ENCODE results near the gene INPP5A.
"Not testable (repeated sequence)": the region's sequence is repeated elsewhere in the genome, so short reads cannot be mapped to it uniquely, and the experiment has no call there.

The INPP5A gene, protein sequence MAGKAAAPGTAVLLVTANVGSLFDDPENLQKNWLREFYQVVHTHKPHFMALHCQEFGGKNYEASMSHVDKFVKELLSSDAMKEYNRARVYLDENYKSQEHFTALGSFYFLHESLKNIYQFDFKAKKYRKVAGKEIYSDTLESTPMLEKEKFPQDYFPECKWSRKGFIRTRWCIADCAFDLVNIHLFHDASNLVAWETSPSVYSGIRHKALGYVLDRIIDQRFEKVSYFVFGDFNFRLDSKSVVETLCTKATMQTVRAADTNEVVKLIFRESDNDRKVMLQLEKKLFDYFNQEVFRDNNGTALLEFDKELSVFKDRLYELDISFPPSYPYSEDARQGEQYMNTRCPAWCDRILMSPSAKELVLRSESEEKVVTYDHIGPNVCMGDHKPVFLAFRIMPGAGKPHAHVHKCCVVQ

DNA sequence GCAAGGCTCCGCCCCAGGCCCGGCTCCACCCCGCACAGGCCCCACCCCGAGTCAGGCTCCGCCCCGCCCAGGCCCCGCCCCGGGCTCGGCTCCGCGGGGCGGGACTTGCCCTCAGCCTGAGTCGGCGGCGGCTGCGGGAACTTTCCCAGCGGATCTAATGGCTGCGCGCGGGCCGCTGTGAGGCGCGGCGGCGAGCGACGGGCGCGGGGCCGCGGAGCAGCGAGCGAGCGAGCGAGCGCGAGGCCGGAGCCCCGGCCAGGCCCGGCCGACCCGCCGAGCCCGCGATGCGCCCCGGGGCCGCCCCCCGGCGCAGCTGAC, at the start of gene INPP5A:
Gene INPP5A, plus strand, starts transcription at position 104 of the 318 bp plus-strand sequence. CDS start 310 bp downstream, outside the sequence.
- Histone ChIP-seq H3K9ac (ENCODE audit: low read length) (peak within 1 kb of the TSS; percentile 88), H3K36me3 (ENCODE audit: control insufficient read depth, insufficient read depth, low read length) (no peaks in the 10 kb centered on the region), H3K27ac (ENCODE audit: low read depth, low read length) (peak within 1 kb of the TSS; percentile 91)

DNA sequence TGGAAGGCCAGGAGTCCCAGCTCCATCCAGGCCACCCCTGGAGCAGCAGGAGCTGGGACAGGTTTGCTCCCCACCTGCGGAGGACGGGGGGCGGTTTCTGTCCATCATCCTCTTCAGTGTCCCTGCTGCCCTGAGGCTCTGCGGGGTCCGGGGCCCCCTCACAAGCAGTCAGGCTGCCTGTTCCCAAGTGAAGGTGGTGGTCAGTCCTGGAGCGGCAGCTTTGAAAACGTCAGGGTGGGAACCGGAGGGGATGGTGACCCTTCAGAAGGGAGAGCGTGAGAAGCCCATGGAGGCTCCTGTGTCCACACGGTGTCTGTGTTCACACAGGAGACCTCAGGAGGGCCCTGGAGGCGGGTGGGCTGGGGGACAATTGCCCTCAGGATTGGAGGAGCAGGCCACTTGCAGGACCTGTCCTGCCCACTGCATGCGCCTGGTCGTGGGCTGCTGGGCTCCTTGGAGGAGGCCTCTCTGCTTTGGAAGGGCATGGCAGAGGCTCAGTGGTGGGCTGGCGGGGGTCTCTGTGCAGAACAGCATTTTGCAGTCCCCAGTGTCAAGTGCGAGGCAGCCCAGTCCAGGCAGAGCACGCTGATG, 49.3 kb upstream of the INPP5A start:
- H3K4me3 ChIP-seq (ENCODE audit: low read length) = no peak overlapping the region
- no peaks in the 10 kb centered on the region for H3K36me3 ChIP-seq (ENCODE audit: control insufficient read depth, insufficient read depth, low read length)
- no peak overlapping the region for H3K27ac ChIP-seq (ENCODE audit: low read depth, low read length)
- no peak overlapping the region for H3K9ac ChIP-seq (ENCODE audit: low read length)
- no peaks in the 10 kb centered on the region for H3K27me3 ChIP-seq (ENCODE audit: control insufficient read depth, insufficient read depth, low read length)
- no peaks in the 10 kb centered on the region for H3K4me1 ChIP-seq (ENCODE audit: control insufficient read depth, insufficient read depth, low read length)

More for the DNA sequence above, at the start of gene INPP5A:
- H3K4me3 ChIP-seq (ENCODE audit: low read length) = peak within 1 kb of the TSS; percentile 71
- H3K27me3 ChIP-seq (ENCODE audit: control insufficient read depth, insufficient read depth, low read length) = no peaks in the 10 kb centered on the region
- H3K4me1 ChIP-seq (ENCODE audit: control insufficient read depth, insufficient read depth, low read length) = peaks cover 28% of the 10 kb centered on the region

DNA sequence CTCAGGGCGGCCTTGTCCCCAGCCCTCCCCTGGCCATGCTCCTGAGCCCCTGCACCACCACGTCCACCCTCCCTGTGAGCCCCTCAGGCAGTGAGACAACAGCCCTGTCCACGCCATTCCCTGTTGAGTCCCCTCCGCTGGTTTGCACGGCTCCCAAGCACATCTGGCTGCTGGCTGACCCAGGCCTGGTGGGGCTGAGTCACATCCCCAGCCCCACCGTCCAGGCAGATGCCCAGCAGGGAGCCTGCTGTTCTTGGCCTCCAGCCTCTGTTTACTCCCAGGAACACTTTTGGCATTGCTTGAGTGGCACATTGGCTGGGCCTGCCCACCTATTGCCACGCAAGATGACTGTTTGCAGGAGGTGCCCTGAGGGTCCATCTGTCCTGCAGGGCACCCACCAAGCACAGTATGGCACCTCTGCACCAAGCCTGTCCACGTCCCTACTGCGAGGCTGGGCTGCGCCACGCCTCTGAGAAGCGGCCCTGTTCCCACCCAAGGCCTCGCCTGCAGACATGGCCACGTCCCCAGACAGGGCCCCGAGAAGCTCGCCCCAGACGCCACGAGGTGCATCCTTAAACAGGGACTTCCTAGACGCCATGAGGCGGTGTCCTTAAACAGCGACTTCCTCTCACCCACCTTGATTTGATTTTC, 48.4 kb upstream of the INPP5A start:
- Histone ChIP-seq H3K4me1 (ENCODE audit: control insufficient read depth, insufficient read depth, low read length) (no peaks in the 10 kb centered on the region), H3K27me3 (ENCODE audit: control insufficient read depth, insufficient read depth, low read length) (no peaks in the 10 kb centered on the region), H3K36me3 (ENCODE audit: control insufficient read depth, insufficient read depth, low read length) (no peaks in the 10 kb centered on the region), H3K9ac (ENCODE audit: low read length) (no peak overlapping the region), H3K27ac (ENCODE audit: low read depth, low read length) (no peak overlapping the region), H3K4me3 (ENCODE audit: low read length) (no peak overlapping the region)

DNA sequence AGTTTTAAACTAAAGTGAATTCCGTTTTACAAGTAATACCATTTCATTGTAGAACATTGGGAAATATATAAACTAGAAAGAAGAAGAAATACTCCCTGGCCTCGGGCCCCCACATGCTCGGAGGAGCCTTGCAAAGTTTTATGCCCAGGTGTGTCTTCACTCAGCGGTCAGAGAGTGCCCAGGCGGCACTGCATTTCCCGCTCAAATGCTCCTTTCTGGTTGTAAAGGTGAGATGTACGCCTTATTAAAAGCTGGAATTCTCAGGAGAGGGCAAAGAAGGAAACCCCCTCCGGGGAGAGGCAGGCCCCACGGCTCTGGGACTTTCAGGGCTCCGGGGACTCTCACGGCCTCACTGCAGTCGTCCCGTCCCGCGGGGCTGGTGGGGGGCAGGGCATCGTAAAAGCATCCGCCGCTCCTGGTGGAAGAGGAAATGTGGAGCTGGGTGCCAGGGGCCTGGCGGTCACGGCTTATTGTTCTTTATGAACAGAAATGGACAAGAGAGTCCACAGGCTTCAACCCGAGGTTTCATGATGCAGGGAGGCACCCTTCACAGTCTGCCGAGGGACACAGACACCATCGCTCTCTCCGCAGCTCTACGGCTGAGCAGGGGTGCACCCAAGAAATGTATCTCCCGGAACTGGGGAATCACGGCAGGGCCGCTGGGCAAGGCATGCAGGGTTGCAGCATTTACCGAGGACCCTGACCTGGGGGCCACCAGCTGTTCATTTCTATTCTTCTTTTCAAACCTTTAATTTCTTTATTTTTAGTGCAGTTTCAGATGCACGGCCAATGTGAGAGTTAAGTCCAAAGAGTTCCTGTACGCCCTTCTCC, 47.7 kb upstream of the INPP5A start:
- Histone ChIP-seq H3K9ac (ENCODE audit: low read length) (no peak overlapping the region), H3K4me1 (ENCODE audit: control insufficient read depth, insufficient read depth, low read length) (no peaks in the 10 kb centered on the region), H3K36me3 (ENCODE audit: control insufficient read depth, insufficient read depth, low read length) (no peaks in the 10 kb centered on the region), H3K4me3 (ENCODE audit: low read length) (no peak overlapping the region), H3K27ac (ENCODE audit: low read depth, low read length) (no peak overlapping the region), H3K27me3 (ENCODE audit: control insufficient read depth, insufficient read depth, low read length) (no peaks in the 10 kb centered on the region)

DNA sequence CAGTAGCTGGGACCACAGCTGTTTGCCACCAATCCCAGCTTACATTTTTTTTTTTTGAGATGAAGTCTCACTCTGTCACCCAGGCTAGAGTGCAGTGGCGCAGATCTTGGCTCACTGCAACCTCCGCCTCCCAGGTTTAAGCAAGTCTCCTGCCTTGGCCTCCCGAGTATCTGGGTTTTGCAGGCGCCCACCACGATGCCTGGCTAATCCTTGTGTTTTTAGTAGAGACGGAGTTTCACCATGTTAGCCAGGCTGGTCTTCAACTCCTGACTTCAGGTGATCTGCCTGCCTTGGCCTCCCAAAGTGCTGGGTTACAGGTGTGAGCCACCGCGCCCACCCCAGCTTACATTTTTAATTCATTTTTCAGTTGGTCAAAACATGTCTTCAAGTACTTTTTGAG, 46.1 kb upstream of the INPP5A start:
- H3K27me3 ChIP-seq (ENCODE audit: control insufficient read depth, insufficient read depth, low read length); H3K4me3 ChIP-seq (ENCODE audit: low read length); H3K36me3 ChIP-seq (ENCODE audit: control insufficient read depth, insufficient read depth, low read length); H3K4me1 ChIP-seq (ENCODE audit: control insufficient read depth, insufficient read depth, low read length); H3K9ac ChIP-seq (ENCODE audit: low read length); H3K27ac ChIP-seq (ENCODE audit: low read depth, low read length): not testable (repeated sequence)

DNA sequence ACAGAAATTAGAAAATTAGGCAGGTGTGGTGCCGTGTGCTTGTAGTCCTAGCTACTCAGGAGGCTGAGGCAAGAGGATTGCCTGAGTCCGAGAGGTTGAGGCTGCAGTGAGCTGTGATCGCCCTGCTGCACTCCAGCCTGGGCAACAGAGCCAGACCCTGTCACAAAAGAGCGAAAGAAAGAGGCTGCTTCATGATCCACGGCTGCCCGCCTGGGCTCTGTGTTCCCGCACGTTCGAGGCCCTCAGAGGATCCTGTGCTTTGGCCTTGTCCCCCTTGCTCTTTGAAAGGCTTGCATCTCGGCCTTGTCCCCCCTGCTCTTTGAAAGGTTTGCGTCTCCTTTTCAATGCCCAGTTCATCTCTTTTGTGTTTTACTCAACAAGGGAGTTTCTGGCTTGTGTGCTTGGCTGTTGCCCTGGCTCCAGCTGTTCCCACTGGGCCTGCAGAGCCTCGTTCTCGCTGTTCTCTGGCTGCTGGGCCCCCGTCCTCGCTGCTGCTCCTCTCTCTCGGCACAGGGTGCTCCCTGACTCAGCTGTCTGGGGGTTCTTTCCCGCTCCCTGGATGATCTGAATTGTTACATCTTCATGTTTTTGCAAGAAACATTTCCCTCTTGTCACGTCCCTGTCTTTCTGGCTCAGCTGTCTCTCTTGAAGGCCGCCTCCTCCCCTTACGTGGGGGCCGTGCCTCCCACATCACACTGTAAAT, 45.1 kb upstream of the INPP5A start:
- Histone ChIP-seq H3K9ac (ENCODE audit: low read length) (no peak overlapping the region), H3K27ac (ENCODE audit: low read depth, low read length) (no peak overlapping the region), H3K4me3 (ENCODE audit: low read length) (no peak overlapping the region), H3K4me1 (ENCODE audit: control insufficient read depth, insufficient read depth, low read length) (no peaks in the 10 kb centered on the region), H3K36me3 (ENCODE audit: control insufficient read depth, insufficient read depth, low read length) (no peaks in the 10 kb centered on the region), H3K27me3 (ENCODE audit: control insufficient read depth, insufficient read depth, low read length) (no peaks in the 10 kb centered on the region)

DNA sequence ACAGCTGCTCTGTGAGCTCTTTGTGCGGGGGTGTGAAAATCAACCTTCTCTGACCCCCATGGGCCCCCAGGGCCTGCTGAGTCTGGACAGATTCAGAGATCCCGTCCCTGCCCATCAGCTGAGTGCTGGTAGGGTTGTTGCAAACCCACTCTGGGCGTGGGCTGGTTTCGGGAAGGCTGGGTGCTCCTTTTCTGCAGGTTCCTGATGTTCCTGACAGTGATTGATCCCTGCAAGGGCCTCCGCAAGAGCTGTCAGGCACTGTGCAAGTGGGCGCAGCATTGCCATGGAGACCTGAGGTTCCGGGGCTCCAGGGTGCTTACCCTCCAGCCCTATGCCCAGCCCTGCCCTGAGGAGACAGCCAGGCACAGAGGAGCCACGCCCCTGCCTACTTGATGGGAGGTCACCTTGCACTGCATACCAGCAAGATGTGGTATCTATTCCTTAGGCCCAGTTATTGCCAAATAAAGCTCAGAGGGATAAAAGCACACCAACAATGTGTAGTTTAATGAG, 44.3 kb upstream of the INPP5A start:
- Histone ChIP-seq H3K27me3 (ENCODE audit: control insufficient read depth, insufficient read depth, low read length) (no peaks in the 10 kb centered on the region), H3K4me3 (ENCODE audit: low read length) (no peak overlapping the region), H3K36me3 (ENCODE audit: control insufficient read depth, insufficient read depth, low read length) (no peaks in the 10 kb centered on the region), H3K9ac (ENCODE audit: low read length) (no peak overlapping the region), H3K4me1 (ENCODE audit: control insufficient read depth, insufficient read depth, low read length) (no peaks in the 10 kb centered on the region), H3K27ac (ENCODE audit: low read depth, low read length) (no peak overlapping the region)

DNA sequence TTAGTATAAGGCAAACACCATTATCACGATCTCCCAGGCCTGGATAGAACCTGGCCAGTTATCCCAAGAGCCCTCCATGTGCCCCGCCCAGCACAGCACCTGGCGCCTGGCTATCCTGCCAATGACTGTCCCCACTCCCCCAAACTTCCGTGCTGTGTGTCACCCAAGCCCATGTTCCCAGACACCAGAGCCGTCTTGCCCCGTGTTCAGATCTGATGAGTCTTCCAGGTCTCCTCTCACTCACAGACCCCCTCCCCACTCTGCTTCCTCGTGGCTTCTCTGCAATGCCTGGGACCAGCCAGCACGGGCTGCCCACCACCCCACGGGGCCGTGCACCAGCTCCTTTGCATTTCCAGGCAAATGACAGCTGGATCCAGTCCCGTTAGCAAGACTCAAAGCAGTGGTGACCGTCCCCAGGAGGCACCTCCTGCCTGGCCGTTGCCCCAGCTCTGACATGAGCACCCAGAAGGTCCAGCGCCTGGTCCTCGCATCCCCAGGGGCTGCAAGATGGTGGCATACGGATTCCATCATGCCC, 43.8 kb upstream of the INPP5A start:
- H3K27me3 ChIP-seq (ENCODE audit: control insufficient read depth, insufficient read depth, low read length) = no peaks in the 10 kb centered on the region
- no peaks in the 10 kb centered on the region for H3K4me1 ChIP-seq (ENCODE audit: control insufficient read depth, insufficient read depth, low read length)
- no peak overlapping the region for H3K27ac ChIP-seq (ENCODE audit: low read depth, low read length)
- no peak overlapping the region for H3K4me3 ChIP-seq (ENCODE audit: low read length)
- no peaks in the 10 kb centered on the region for H3K36me3 ChIP-seq (ENCODE audit: control insufficient read depth, insufficient read depth, low read length)
- H3K9ac ChIP-seq (ENCODE audit: low read length) = no peak overlapping the region

DNA sequence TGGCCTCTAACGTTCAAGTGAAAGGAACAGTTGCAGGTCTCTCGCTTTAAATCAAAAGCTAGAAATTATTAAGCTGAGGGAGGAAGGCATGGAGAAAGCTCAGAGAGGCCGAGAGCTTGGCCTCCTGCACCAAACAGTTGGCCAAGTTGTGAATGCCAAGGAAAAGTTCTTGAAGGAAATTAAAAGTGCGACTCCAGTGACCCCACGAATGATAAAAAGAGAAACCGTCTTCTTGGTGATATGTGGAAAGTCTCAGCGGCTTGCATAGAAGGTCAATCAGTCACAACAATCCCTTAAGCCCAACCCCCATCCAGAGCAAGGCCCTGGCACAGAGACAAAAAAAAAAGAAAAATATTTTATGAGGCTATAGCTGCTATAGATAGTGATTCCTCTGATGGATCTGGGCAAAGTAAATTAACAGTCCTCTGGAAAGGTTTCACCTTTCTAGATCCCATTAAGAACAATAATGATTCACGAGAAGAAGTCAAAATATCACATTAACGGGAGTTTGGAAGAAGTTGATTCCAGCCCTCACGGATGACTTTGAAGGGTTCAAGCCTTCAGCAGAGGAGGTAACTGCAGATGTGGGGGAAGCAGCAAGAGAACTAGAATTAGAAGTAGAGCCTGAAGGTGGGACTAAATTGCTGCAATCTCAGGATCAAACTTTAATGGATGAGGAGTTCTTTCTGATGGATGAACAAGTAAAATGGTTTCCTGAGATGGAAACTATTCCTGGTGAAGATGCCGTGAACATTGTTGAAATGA, 42.5 kb upstream of the INPP5A start:
- H3K36me3 ChIP-seq (ENCODE audit: control insufficient read depth, insufficient read depth, low read length) = no peaks in the 10 kb centered on the region
- no peak overlapping the region for H3K4me3 ChIP-seq (ENCODE audit: low read length)
- H3K4me1 ChIP-seq (ENCODE audit: control insufficient read depth, insufficient read depth, low read length) = no peaks in the 10 kb centered on the region
- H3K27me3 ChIP-seq (ENCODE audit: control insufficient read depth, insufficient read depth, low read length) = no peaks in the 10 kb centered on the region
- no peak overlapping the region for H3K9ac ChIP-seq (ENCODE audit: low read length)
- H3K27ac ChIP-seq (ENCODE audit: low read depth, low read length) = no peak overlapping the region

DNA sequence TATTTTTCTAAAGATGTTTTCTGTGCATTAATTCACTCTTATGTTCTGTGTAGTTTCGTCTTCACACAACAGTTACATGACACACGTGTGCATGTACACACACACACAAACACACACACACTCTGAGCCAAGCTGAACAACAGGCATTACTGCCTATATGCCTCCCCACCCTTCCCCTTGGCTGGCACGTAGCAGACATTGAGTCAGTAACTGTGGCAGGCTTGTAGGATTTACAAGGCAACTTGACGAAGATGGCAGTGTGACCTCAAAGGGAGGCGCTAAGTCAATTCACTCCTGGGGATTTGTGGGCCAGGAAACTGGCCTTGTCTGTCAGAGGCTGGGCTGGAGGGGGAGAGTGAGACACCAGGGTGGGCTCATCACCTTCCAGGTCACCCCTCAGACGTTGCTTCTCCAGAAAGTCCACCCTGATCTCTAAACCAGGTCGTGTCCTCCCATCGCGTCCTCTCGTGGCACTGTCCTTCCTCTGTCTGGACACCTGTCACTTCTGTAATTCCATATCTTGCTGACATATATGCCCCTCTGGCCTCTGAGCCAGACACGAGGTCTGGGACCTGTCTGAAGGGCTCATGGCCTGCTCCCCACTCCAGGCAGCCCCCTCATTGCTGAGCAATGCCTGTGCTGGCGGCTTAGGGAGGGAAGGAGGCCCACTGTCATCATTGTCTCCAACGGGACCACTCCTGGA, 41.1 kb upstream of the INPP5A start:
- Histone ChIP-seq H3K4me1 (ENCODE audit: control insufficient read depth, insufficient read depth, low read length) (no peaks in the 10 kb centered on the region), H3K36me3 (ENCODE audit: control insufficient read depth, insufficient read depth, low read length) (no peaks in the 10 kb centered on the region), H3K27ac (ENCODE audit: low read depth, low read length) (no peak overlapping the region)

More for the DNA sequence above, 41.1 kb upstream of the INPP5A start:
- no peak overlapping the region for H3K9ac ChIP-seq (ENCODE audit: low read length)
- H3K27me3 ChIP-seq (ENCODE audit: control insufficient read depth, insufficient read depth, low read length) = no peaks in the 10 kb centered on the region
- no peak overlapping the region for H3K4me3 ChIP-seq (ENCODE audit: low read length)

Measured in rectal smooth muscle tissue (tissue), 1 donor.